Liver (tissue), 9 donors: ENCODE data around the gene CD28. TPM values are rescaled to one million over a fixed set of nuclear protein-coding genes. Genes with fewer than 3 reads are reported as not detected.

ENCODE experiments used
- DNase-seq: peaks from one replicate; pipeline ENCODE4 v3.0.0-alpha.2; 2017; ENCODE audit warnings: low spot score
- H3K27ac ChIP-seq, 2 donors: one replicate each; pipeline ENCODE4 v1.7.0; 2013; ENCODE audit warnings: inconsistent platforms in 2 of 2, low read length in 2 of 2, control low read depth in 1 of 2, low read depth in 1 of 2, mild to moderate bottlenecking in 1 of 2
- H3K27me3 ChIP-seq, 4 donors: one replicate each; pipeline versions ENCODE4 v1.6.1 to v1.7.0; 2013; ENCODE audit warnings: low read length in 3 of 4, inconsistent platforms in 1 of 4, mild to moderate bottlenecking in 1 of 4, moderate library complexity in 1 of 4; ENCODE audit not compliant: control insufficient read depth in 4 of 4, insufficient read depth in 4 of 4
- H3K36me3 ChIP-seq, 4 donors: one replicate each; pipeline versions ENCODE4 v1.6.1 to v1.7.0; 2013; ENCODE audit warnings: low read length in 3 of 4, mild to moderate bottlenecking in 3 of 4, low read depth in 1 of 4, moderate library complexity in 1 of 4; ENCODE audit not compliant: control insufficient read depth in 4 of 4, insufficient read depth in 3 of 4
- H3K4me1 ChIP-seq, 4 donors: one replicate each; pipeline versions ENCODE4 v1.6.1 to v1.7.0; 2013; ENCODE audit warnings: low read length in 3 of 4, mild to moderate bottlenecking in 3 of 4, moderate library complexity in 1 of 4; ENCODE audit not compliant: control insufficient read depth in 4 of 4, insufficient read depth in 4 of 4
- H3K4me3 ChIP-seq, 3 donors: one replicate each; pipeline versions ENCODE4 v1.6.1 to v1.7.0; 2013; ENCODE audit warnings: low read length in 3 of 3, control low read depth in 1 of 3, low read depth in 1 of 3, mild to moderate bottlenecking in 1 of 3
- H3K9ac ChIP-seq, 2 donors: one replicate each; pipeline ENCODE4 v1.7.0; 2013; ENCODE audit warnings: low read length in 2 of 2, mild to moderate bottlenecking in 2 of 2, moderate library complexity in 2 of 2, control low read depth in 1 of 2, low read depth in 1 of 2
- H3K9me3 ChIP-seq, 4 donors: one replicate each; pipeline versions ENCODE4 v1.6.1 to v1.7.0; 2013; ENCODE audit warnings: low read length in 3 of 4; ENCODE audit not compliant: control insufficient read depth in 4 of 4
- EGR1 ChIP-seq, 2 donors: IDR thresholded peaks; 2 replicates each; pipeline ENCODE4 v1.6.1; 2016 to 2018; ENCODE audit warnings: antibody characterized with exemption in 2 of 2, low read depth in 2 of 2
- GABPA ChIP-seq, 2 donors: IDR thresholded peaks in 1 of 2; conservative IDR thresholded peaks in 1 of 2; 2 replicates each; pipeline ENCODE4 v1.6.1; 2016; ENCODE audit warnings: antibody characterized with exemption in 2 of 2, mild to moderate bottlenecking in 1 of 2, moderate library complexity in 1 of 2
- HNF4A ChIP-seq, 2 donors: conservative IDR thresholded peaks; 2 replicates each; pipeline ENCODE4 v1.6.1; 2016; ENCODE audit warnings: antibody characterized with exemption in 2 of 2, mild to moderate bottlenecking in 2 of 2
- HNF4G ChIP-seq: IDR thresholded peaks from 2 replicates; pipeline ENCODE4 v1.6.1; 2016; ENCODE audit warnings: antibody characterized with exemption
- NR2F2 ChIP-seq: IDR thresholded peaks from 2 replicates; pipeline ENCODE4 v1.6.1; 2016; ENCODE audit warnings: antibody characterized with exemption
- RAD21 ChIP-seq, 2 donors: IDR thresholded peaks; 2 replicates each; pipeline ENCODE4 v1.6.1; 2016; ENCODE audit warnings: antibody characterized with exemption in 2 of 2, mild to moderate bottlenecking in 2 of 2
- RXRA ChIP-seq, 2 donors: IDR thresholded peaks; 2 replicates each; pipeline ENCODE4 v1.6.1; 2017 to 2018; ENCODE audit warnings: antibody characterized with exemption in 2 of 2, mild to moderate bottlenecking in 1 of 2
- SP1 ChIP-seq: IDR thresholded peaks from 2 replicates; pipeline ENCODE4 v1.6.1; 2018; ENCODE audit warnings: antibody characterized with exemption, mild to moderate bottlenecking
- TAF1 ChIP-seq: conservative IDR thresholded peaks from 2 replicates; pipeline ENCODE4 v1.6.1; 2016; ENCODE audit warnings: antibody characterized with exemption, mild to moderate bottlenecking
- YY1 ChIP-seq: IDR thresholded peaks from 2 replicates; pipeline ENCODE4 v1.6.1; 2016; ENCODE audit warnings: antibody characterized with exemption, mild to moderate bottlenecking
- WGBS: extraction: QIAGEN DNeasy Blood & Tissue Kit; methylation state at CpG from one replicate; pipeline ENCODE4 v1.1.7; 2013; 5-methylcytosine and 5-hydroxymethylcytosine counted together
- polyA plus RNA-seq, 2 donors: library from polyadenylated mRNA; stranded (reverse) in 1 of 2; unstranded in 1 of 2; fragments of 200-250 nt in 1 of 2; fragments of >200 nt in 1 of 2; fragmentation: Nextera tagmentation in 1 of 2; extraction: Ambion mirVana in 1 of 2; gene quantifications; one replicate each; pipeline versions ENCODE4 v1.2.1 to v1.2.3, GENCODE V29; 2013 to 2015
- total RNA-seq, 2 donors: library from RNA; depleted of rRNA; stranded (reverse); fragments of >200 nt; gene quantifications; one replicate each; pipeline ENCODE4 v1.2.3, GENCODE V29; 2014
- TF ChIP-seq, protein P1 (sequence below): IDR thresholded peaks from 2 replicates; pipeline ENCODE4 v1.6.1; 2016; ENCODE audit warnings: antibody characterized with exemption, mild to moderate bottlenecking
- TF ChIP-seq, protein P2 (sequence below): IDR thresholded peaks from 2 replicates; pipeline ENCODE4 v1.6.1; 2016; ENCODE audit warnings: antibody characterized with exemption
- TF ChIP-seq, protein P3 (sequence below): fragments of 150-350 bp; IDR thresholded peaks from 2 replicates; pipeline ENCODE4 v1.5.1; 2017; ENCODE audit warnings: improper control_type of control experiment, low read depth, low read length; ENCODE audit not compliant: missing input control
- donor health status: healthy.
- donor health status: healthy.
- donor health status: healthy.
- donor health status: healthy.
- donor health status: healthy.

Gene CD28
- total and polyA plus RNA-seq, 4 donors = 0.08 to 0.93 (median 0.33) TPM

DNA sequence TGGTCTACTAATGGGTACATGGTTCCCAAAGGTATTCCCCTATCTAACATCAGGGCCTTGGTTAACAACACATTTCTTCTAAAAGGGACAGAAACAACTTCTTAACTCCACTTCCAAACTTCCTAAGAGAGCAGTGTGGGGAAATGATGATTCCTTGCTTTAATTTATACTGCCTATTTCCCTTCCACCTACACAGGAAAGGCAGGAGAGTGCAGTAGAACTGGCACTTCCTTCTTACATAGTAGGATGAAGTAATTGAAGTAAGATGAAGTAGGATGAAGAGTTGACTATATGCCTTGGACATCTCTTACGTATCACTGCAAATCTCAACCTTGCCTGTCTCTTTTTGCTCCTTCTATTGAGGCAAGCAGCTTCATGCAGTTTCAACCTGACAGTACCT, 54.7 kb downstream of the CD28 start:
- no peaks in the 10 kb centered on the region for H3K4me1 ChIP-seq
- no peaks in the 10 kb centered on the region for H3K36me3 ChIP-seq
- H3K9me3 ChIP-seq = peaks cover 0 to 3% (median 0%) of the 10 kb centered on the region in 4 donors
- H3K4me3 ChIP-seq = no peak overlapping the region
- WGBS = 94% methylated on average over 1 of the region's 1 CpG
- DNase-seq = no peak
- no peak overlapping the region for H3K9ac ChIP-seq
- no peak overlapping the region for H3K27ac ChIP-seq
- TF ChIP-seq, protein P1, sequence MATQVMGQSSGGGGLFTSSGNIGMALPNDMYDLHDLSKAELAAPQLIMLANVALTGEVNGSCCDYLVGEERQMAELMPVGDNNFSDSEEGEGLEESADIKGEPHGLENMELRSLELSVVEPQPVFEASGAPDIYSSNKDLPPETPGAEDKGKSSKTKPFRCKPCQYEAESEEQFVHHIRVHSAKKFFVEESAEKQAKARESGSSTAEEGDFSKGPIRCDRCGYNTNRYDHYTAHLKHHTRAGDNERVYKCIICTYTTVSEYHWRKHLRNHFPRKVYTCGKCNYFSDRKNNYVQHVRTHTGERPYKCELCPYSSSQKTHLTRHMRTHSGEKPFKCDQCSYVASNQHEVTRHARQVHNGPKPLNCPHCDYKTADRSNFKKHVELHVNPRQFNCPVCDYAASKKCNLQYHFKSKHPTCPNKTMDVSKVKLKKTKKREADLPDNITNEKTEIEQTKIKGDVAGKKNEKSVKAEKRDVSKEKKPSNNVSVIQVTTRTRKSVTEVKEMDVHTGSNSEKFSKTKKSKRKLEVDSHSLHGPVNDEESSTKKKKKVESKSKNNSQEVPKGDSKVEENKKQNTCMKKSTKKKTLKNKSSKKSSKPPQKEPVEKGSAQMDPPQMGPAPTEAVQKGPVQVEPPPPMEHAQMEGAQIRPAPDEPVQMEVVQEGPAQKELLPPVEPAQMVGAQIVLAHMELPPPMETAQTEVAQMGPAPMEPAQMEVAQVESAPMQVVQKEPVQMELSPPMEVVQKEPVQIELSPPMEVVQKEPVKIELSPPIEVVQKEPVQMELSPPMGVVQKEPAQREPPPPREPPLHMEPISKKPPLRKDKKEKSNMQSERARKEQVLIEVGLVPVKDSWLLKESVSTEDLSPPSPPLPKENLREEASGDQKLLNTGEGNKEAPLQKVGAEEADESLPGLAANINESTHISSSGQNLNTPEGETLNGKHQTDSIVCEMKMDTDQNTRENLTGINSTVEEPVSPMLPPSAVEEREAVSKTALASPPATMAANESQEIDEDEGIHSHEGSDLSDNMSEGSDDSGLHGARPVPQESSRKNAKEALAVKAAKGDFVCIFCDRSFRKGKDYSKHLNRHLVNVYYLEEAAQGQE = no peak
- no peak for TF ChIP-seq GABPA (IDR thresholded peaks at IDR 0.05 in 1 of 2, conservative IDR thresholded peaks at IDR 0.05 in 1 of 2)
- TF ChIP-seq YY1 = no peak
- TF ChIP-seq, protein P2, sequence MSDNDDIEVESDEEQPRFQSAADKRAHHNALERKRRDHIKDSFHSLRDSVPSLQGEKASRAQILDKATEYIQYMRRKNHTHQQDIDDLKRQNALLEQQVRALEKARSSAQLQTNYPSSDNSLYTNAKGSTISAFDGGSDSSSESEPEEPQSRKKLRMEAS = no peak
- no peak for TF ChIP-seq HNF4A (conservative IDR thresholded peaks at IDR 0.05)
- no peak for TF ChIP-seq RAD21 (IDR thresholded peaks at IDR 0.05)
- no peak for TF ChIP-seq RXRA (IDR thresholded peaks at IDR 0.05)
- no peak for TF ChIP-seq SP1
- no peak for TF ChIP-seq TAF1
- no peak for TF ChIP-seq EGR1 (IDR thresholded peaks at IDR 0.05; ENCODE audit: low read depth in 2 of 2)
- TF ChIP-seq NR2F2 = no peak
- TF ChIP-seq, protein P3, sequence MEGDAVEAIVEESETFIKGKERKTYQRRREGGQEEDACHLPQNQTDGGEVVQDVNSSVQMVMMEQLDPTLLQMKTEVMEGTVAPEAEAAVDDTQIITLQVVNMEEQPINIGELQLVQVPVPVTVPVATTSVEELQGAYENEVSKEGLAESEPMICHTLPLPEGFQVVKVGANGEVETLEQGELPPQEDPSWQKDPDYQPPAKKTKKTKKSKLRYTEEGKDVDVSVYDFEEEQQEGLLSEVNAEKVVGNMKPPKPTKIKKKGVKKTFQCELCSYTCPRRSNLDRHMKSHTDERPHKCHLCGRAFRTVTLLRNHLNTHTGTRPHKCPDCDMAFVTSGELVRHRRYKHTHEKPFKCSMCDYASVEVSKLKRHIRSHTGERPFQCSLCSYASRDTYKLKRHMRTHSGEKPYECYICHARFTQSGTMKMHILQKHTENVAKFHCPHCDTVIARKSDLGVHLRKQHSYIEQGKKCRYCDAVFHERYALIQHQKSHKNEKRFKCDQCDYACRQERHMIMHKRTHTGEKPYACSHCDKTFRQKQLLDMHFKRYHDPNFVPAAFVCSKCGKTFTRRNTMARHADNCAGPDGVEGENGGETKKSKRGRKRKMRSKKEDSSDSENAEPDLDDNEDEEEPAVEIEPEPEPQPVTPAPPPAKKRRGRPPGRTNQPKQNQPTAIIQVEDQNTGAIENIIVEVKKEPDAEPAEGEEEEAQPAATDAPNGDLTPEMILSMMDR = no peak
- no peak for TF ChIP-seq HNF4G
- no peaks in the 10 kb centered on the region for H3K27me3 ChIP-seq

DNA sequence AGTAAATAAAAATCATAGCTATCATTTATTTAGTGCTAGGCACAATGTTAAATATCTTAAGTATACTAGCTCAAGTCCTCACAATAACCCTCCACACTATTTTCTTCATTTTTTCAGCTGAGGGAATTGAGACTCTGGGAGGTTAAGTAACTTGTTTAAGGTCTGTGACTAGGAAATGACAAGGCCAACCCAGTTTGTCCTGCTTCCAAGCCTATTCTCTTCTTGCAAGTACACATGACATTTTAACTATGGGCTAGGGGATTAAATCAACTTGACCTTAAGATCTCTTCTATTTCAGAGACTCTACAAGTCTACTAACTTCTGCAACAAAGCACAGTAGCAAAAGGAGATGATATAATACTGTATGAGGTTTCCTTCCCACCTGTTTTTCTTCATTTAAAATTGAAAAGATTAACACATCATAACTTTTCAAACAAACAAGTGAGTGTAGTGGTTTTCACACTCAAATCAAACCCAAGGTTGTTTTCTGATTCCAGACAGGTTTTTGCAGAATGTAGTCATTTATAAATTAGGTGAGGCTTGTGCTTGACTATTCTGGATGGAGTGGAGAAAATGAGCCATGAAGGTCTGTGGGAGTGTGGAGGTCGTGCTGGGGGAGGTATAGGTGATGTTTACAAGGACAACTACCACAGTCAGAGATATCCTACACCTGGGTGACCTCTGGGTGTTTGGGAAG, 57.0 kb downstream of the CD28 start:
- TF ChIP-seq RAD21 (IDR thresholded peaks at IDR 0.05) = no peak
- TF ChIP-seq TAF1 = no peak
- DNase-seq = no peak
- Histone ChIP-seq H3K36me3 (no peaks in the 10 kb centered on the region), H3K27ac (no peak overlapping the region), H3K4me3 (no peak overlapping the region), H3K27me3 (no peaks in the 10 kb centered on the region), H3K4me1 (no peaks in the 10 kb centered on the region), H3K9ac (no peak overlapping the region), H3K9me3 (no peaks in the 10 kb centered on the region)
- WGBS = 79% methylated on average over 1 of the region's 1 CpG
